ENCODE results near the gene SMARCAL1.

DNA sequence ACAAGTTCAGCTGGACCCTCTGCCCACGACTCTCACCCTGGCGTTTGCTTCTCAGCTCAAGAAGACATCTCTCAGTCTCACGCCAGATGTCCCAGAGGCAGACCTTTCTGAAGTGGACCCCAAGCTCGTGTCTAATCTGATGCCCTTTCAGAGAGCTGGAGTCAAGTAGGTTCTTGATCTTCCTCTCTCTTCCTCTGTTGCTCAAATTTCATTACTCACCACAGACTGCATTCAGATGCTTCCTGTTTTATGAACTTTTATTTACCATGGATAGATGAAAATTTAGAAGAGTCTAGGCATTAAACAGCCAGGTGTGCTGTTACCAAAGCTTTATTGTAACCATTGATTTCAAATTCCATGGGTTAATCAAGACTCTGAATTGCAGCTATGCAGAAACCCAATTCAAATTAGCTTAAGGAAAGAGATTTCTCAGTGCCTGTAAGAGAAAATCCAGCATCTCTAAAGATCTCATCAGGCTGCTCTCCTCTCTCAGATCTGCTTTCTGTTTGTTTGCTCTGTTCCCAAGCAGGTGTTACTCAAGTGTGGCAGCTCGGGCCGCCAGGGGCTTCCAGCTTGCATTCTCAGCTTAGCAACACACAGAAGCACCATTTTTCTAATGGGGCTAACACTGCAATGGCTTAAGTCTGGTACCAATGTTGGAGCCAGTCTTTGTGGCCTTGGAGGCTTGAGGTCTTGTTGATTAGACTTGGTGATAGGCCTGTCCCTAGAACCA is 16.5 kb downstream of the SMARCAL1 start:
- TF ChIP-seq ZBTB7A (IDR thresholded peaks at IDR 0.05; ENCODE audit: low read depth) (no peak), TCF12 (IDR thresholded peaks at IDR 0.05; ENCODE audit: low read depth) (no peak)

Measured in Ishikawa (cell line).